Esophagus mucosa (tissue), 1 donor: ENCODE results near the gene NBPF11. TPM values are rescaled to one million over a fixed set of nuclear protein-coding genes. Genes with fewer than 3 reads are reported as not detected.

ENCODE experiments used
- total RNA-seq: library from RNA; stranded (reverse); gene quantifications from one replicate; pipeline ENCODE4 v1.2.4, GENCODE V29; 2023
- donor health status: DM: yes; HTN: yes; CAD: no.

The NBPF11 gene
- total RNA-seq, 1 donor from 2014 or later: 5.2 TPM

Other genes with a start within 250 kb of the NBPF11 start
- not detected for gene GJA8, start 249.5 kb downstream of the NBPF11 start, total RNA-seq
- gene GPR89B, start 223.9 kb downstream of the NBPF11 start, total RNA-seq: 6.8 TPM